HEK293 (cell line): ENCODE data around the gene ROBO1.

ENCODE experiments used
- CTCF ChIA-PET: fragments of 350-600 bp; formaldehyde crosslinking; extraction: SDS; loops from one replicate; lab custom pipeline; 2021; ENCODE audit warnings: antibody characterized with exemption; lab: Yijun Ruan, JAX
- POLR2A ChIA-PET: fragments of 300-600 bp; formaldehyde crosslinking; extraction: SDS; loops from one replicate; lab custom pipeline; 2020; ENCODE audit warnings: antibody characterized with exemption, inconsistent platforms; lab: Yijun Ruan, JAX
- H3K27ac ChIP-seq: fragments of 200-500 bp; sonication (Bioruptor generic); 2 replicates; pipeline ENCODE4 v1.5.1; 2014; ENCODE audit warnings: low read depth, low read length, control low read depth, inconsistent platforms; ENCODE audit errors: extremely low read depth
- H3K36me3 ChIP-seq, 2 experiments: fragments of 200-500 bp in 1 of 2; sonication (Bioruptor generic) in 1 of 2; 1 replicate in 1 of 2; 2 replicates in 1 of 2; pipeline ENCODE4 v1.5.1; 2014 to 2017; ENCODE audit warnings: inconsistent platforms in 2 of 2, low read length in 2 of 2; ENCODE audit not compliant: control insufficient read depth in 2 of 2, insufficient read depth in 1 of 2
- H3K4me1 ChIP-seq: fragments of 200-500 bp; sonication (Bioruptor generic); 2 replicates; pipeline ENCODE4 v1.5.1; 2014; ENCODE audit warnings: mild to moderate bottlenecking, low read length, inconsistent platforms; ENCODE audit not compliant: control insufficient read depth, insufficient read depth
- H3K4me3 ChIP-seq: 2 replicates; pipeline ENCODE4 v1.5.1; 2011; ENCODE audit warnings: low read depth, mild to moderate bottlenecking, control low read depth, low read length, moderate library complexity
- H3K9me3 ChIP-seq: fragments of 200-500 bp; sonication (Bioruptor generic); 2 replicates; pipeline ENCODE4 v1.5.1; 2014; ENCODE audit warnings: low read depth, low read length, inconsistent platforms; ENCODE audit not compliant: control insufficient read depth, insufficient read depth
- BCL11B ChIP-seq: fragments of 450-650 bp; formaldehyde crosslinking; IDR thresholded peaks from 2 replicates; pipeline ENCODE4 v1.5.1; 2016; ENCODE audit warnings: low read depth, missing biosample characterization, missing genetic modification characterization
- GFI1B ChIP-seq: fragments of 450-650 bp; formaldehyde crosslinking; IDR thresholded peaks from 2 replicates; pipeline ENCODE4 v1.5.1; 2016; ENCODE audit warnings: missing biosample characterization, missing genetic modification characterization
- HOXA7 ChIP-seq: sonication (generic); formaldehyde crosslinking; IDR thresholded peaks from 2 replicates; pipeline ENCODE4 v1.8.1; 2022; ENCODE audit warnings: missing genetic modification reagents, borderline replicate concordance
- MYNN ChIP-seq: fragments of 450-650 bp; formaldehyde crosslinking; IDR thresholded peaks from 2 replicates; pipeline ENCODE4 v1.5.1; 2016; ENCODE audit warnings: missing biosample characterization, missing genetic modification characterization, borderline replicate concordance
- PRDM6 ChIP-seq: fragments of 450-650 bp; formaldehyde crosslinking; IDR thresholded peaks from 2 replicates; pipeline ENCODE4 v1.5.1; 2017; ENCODE audit warnings: missing biosample characterization, missing genetic modification characterization
- TRIM28 ChIP-seq: IDR thresholded peaks from 2 replicates; pipeline ENCODE4 v1.6.1; 2011; ENCODE audit warnings: low read length, control low read depth, borderline replicate concordance
- WT1 ChIP-seq: fragments of 450-650 bp; formaldehyde crosslinking; IDR thresholded peaks from 2 replicates; pipeline ENCODE4 v1.5.1; 2016; ENCODE audit warnings: missing biosample characterization, missing genetic modification characterization
- ZBTB17 ChIP-seq: fragments of 450-650 bp; formaldehyde crosslinking; IDR thresholded peaks from 2 replicates; pipeline ENCODE4 v1.5.1; 2016; ENCODE audit warnings: missing biosample characterization, missing genetic modification characterization
- ZFP69B ChIP-seq: fragments of 450-650 bp; formaldehyde crosslinking; IDR thresholded peaks from 2 replicates; pipeline ENCODE4 v1.5.1; 2016; ENCODE audit warnings: missing biosample characterization, missing genetic modification characterization
- ZNF121 ChIP-seq: fragments of 450-650 bp; formaldehyde crosslinking; IDR thresholded peaks from 2 replicates; pipeline ENCODE4 v1.5.1; 2016; ENCODE audit warnings: missing biosample characterization, missing genetic modification characterization
- ZNF132 ChIP-seq: fragments of 450-650 bp; formaldehyde crosslinking; IDR thresholded peaks from 2 replicates; pipeline ENCODE4 v1.5.1; 2017; ENCODE audit warnings: missing biosample characterization, missing genetic modification characterization, borderline replicate concordance
- ZNF214 ChIP-seq: fragments of 450-650 bp; formaldehyde crosslinking; IDR thresholded peaks from 2 replicates; pipeline ENCODE4 v1.5.1; 2017; ENCODE audit warnings: missing biosample characterization, mild to moderate bottlenecking, missing genetic modification characterization, borderline replicate concordance
- ZNF23 ChIP-seq: fragments of 450-650 bp; formaldehyde crosslinking; IDR thresholded peaks from 2 replicates; pipeline ENCODE4 v1.5.1; 2016; ENCODE audit warnings: missing biosample characterization, missing genetic modification characterization, borderline replicate concordance
- ZNF26 ChIP-seq: fragments of 450-650 bp; formaldehyde crosslinking; IDR thresholded peaks from 2 replicates; pipeline ENCODE4 v1.5.1; 2016; ENCODE audit warnings: missing biosample characterization, missing genetic modification characterization
- ZNF302 ChIP-seq: fragments of 450-650 bp; formaldehyde crosslinking; IDR thresholded peaks from 2 replicates; pipeline ENCODE4 v1.5.1; 2016; ENCODE audit warnings: missing biosample characterization, missing genetic modification characterization, low read depth
- ZNF394 ChIP-seq: fragments of 450-650 bp; formaldehyde crosslinking; IDR thresholded peaks from 2 replicates; pipeline ENCODE4 v1.5.1; 2016; ENCODE audit warnings: missing biosample characterization, missing genetic modification characterization, mild to moderate bottlenecking, moderate library complexity, borderline replicate concordance
- ZNF416 ChIP-seq: fragments of 450-650 bp; formaldehyde crosslinking; IDR thresholded peaks from 2 replicates; pipeline ENCODE4 v1.5.1; 2016; ENCODE audit warnings: missing biosample characterization, missing genetic modification characterization
- ZNF423 ChIP-seq: fragments of 450-650 bp; formaldehyde crosslinking; IDR thresholded peaks from 2 replicates; pipeline ENCODE4 v1.5.1; 2016; ENCODE audit warnings: missing biosample characterization, missing genetic modification characterization
- ZNF518A ChIP-seq: fragments of 450-650 bp; formaldehyde crosslinking; conservative IDR thresholded peaks from 2 replicates; pipeline ENCODE4 v1.5.1; 2016; ENCODE audit warnings: low read depth, missing biosample characterization, missing genetic modification characterization
- ZNF621 ChIP-seq: fragments of 450-650 bp; formaldehyde crosslinking; IDR thresholded peaks from 2 replicates; pipeline ENCODE4 v1.5.1; 2017; ENCODE audit warnings: missing biosample characterization, missing genetic modification characterization
- ZNF664 ChIP-seq: fragments of 450-650 bp; formaldehyde crosslinking; IDR thresholded peaks from 2 replicates; pipeline ENCODE4 v1.5.1; 2016; ENCODE audit warnings: missing biosample characterization, missing genetic modification characterization
- ZNF677 ChIP-seq: fragments of 450-650 bp; IDR thresholded peaks from 2 replicates; pipeline ENCODE4 v1.5.0; 2018; ENCODE audit warnings: missing biosample characterization, mild to moderate bottlenecking, missing genetic modification characterization, moderate library complexity
- ZNF692 ChIP-seq: fragments of 450-650 bp; formaldehyde crosslinking; IDR thresholded peaks from 2 replicates; pipeline ENCODE4 v1.5.1; 2016; ENCODE audit warnings: missing biosample characterization, missing genetic modification characterization
- ZNF76 ChIP-seq: fragments of 450-650 bp; formaldehyde crosslinking; IDR thresholded peaks from 2 replicates; pipeline ENCODE4; 2016; ENCODE audit warnings: low read depth, missing biosample characterization, missing genetic modification characterization, borderline replicate concordance
- ZSCAN23 ChIP-seq: fragments of 450-650 bp; formaldehyde crosslinking; IDR thresholded peaks from 2 replicates; pipeline ENCODE4 v1.5.1; 2016; ENCODE audit warnings: missing biosample characterization, missing genetic modification characterization
- ZSCAN30 ChIP-seq: fragments of 450-650 bp; IDR thresholded peaks from 2 replicates; pipeline ENCODE4 v1.5.1; 2018; ENCODE audit warnings: missing biosample characterization, mild to moderate bottlenecking, missing genetic modification characterization, moderate library complexity
- ZSCAN4 ChIP-seq: fragments of 450-650 bp; formaldehyde crosslinking; IDR thresholded peaks from 2 replicates; pipeline ENCODE4 v1.5.1; 2017; ENCODE audit warnings: missing biosample characterization, missing genetic modification characterization

ROBO1 gene

GRCh38 chr3:78728406-78729145, 1039.2 kb downstream of the ROBO1 start:
- Histone ChIP-seq H3K4me1 (peaks cover 18% of the 10 kb centered on the region), H3K36me3 (no peaks in the 10 kb centered on the region), H3K27ac (peak overlapping the region; percentile 56), H3K4me3 (no peak overlapping the region), H3K9me3 (no peaks in the 10 kb centered on the region)
- CTCF ChIA-PET, result interaction anchor here (0.9 kb wide), 1 partner anchor 244 kb away, joined by 4 read pairs; no protein-coding TSS in a partner anchor
- POLR2A ChIA-PET, result no interaction called here
- TF ChIP-seq ZNF621 (tag by site-specific recombination) (no peak), HOXA7 (CRISPR knock-in tag) (no peak), ZNF677 (tag by site-specific recombination) (no peak), ZNF26 (tag by site-specific recombination) (no peak), ZNF518A (tag by site-specific recombination) (no peak), ZNF23 (tag by site-specific recombination) (no peak), ZNF423 (tag by site-specific recombination) (no peak), ZNF76 (tag by site-specific recombination) (no peak), MYNN (tag by site-specific recombination) (no peak), ZNF214 (tag by site-specific recombination) (no peak), ZBTB17 (tag by site-specific recombination) (no peak; the same call in 1 of the 2 replicates), ZNF132 (tag by site-specific recombination) (no peak), ZNF692 (tag by site-specific recombination) (no peak), ZFP69B (no peak), ZSCAN30 (tag by site-specific recombination) (0 out of 2 replicates have a peak, but pooled peaks have one; percentile 28), GFI1B (tag by site-specific recombination) (no peak), PRDM6 (tag by site-specific recombination) (peak; percentile 94), WT1 (no peak), BCL11B (no peak; the same call in 1 of the 2 replicates), ZNF416 (tag by site-specific recombination) (no peak), ZNF121 (tag by site-specific recombination) (0 out of 2 replicates have a peak, but pooled peaks have one; percentile 10), ZNF664 (tag by site-specific recombination) (no peak), ZSCAN4 (tag by site-specific recombination) (no peak), ZNF302 (no peak), ZSCAN23 (no peak), TRIM28 (0 out of 2 replicates have a peak, but pooled peaks have one; percentile 23), ZNF394 (tag by site-specific recombination) (no peak)
